AG04449 (cell line): ENCODE data around the gene RNF4.
"Not testable (repeated sequence)": the region's sequence is repeated elsewhere in the genome, so short reads cannot be mapped to it uniquely, and the experiment has no call there.

Experiments
- CTCF ChIA-PET: fragments of 350-600 bp; formaldehyde crosslinking; extraction: SDS; loops from one replicate; lab custom pipeline; 2021; ENCODE audit warnings: antibody characterized with exemption; lab: Yijun Ruan, JAX
- POLR2A ChIA-PET: fragments of 400-600, 350-600 bp; formaldehyde crosslinking; extraction: SDS; loops from one replicate; lab custom pipeline; 2020; ENCODE audit warnings: antibody characterized with exemption, inconsistent platforms; lab: Yijun Ruan, JAX
- DNase-seq: peaks from one replicate; pipeline ENCODE4 v3.0.0-alpha.2; 2010; ENCODE audit warnings: low read depth, low spot score
- H3K4me3 ChIP-seq: 2 replicates; pipeline ENCODE4 v1.5.1; 2011; ENCODE audit warnings: low read depth, mild to moderate bottlenecking, control low read depth, low read length
- CTCF ChIP-seq: IDR thresholded peaks from one replicate; pipeline ENCODE4 v1.5.1; 2011; ENCODE audit warnings: mild to moderate bottlenecking, moderate library complexity, low read length, control low read depth, inconsistent platforms; ENCODE audit not compliant: insufficient read depth; ENCODE audit errors: missing control alignments

Gene RNF4

GRCh38 chr4:2461246-2461960 is 7.5 kb upstream of the RNF4 start:
- no peak for TF ChIP-seq CTCF

GRCh38 chr4:2462218-2462991 is 6.5 kb upstream of the RNF4 start:
- TF ChIP-seq CTCF: peak; percentile 43
- ChIA-PET CTCF (interaction anchor here (1.0 to 1.8 kb wide), 4 partner anchors 10 to 245 kb away, joined by 3 to 15 read pairs (median 4); no protein-coding TSS in a partner anchor), POLR2A (interaction anchor here (0.7 to 1.0 kb wide), 2 partner anchors 49 to 243 kb away, joined by 3 read pairs; no protein-coding TSS in a partner anchor)
- peak overlapping the region; percentile 47 for H3K4me3 ChIP-seq
- DNase-seq: no peak

More at GRCh38 chr4:2461246-2461960, 7.5 kb upstream of the RNF4 start:
- CTCF ChIA-PET: interaction anchor here (0.7 to 1.8 kb wide), 5 partner anchors 11 to 244 kb away, joined by 3 to 15 read pairs (median 4); no protein-coding TSS in a partner anchor
- POLR2A ChIA-PET: no interaction called here
- H3K4me3 ChIP-seq: no peak overlapping the region
- DNase-seq: no peak

- DNase-seq: no peak
- CTCF ChIA-PET: interaction anchor here (0.8 to 3.4 kb wide), 5 partner anchors 19 to 262 kb away, joined by 3 to 45 read pairs (median 5); no protein-coding TSS in a partner anchor
- TF ChIP-seq CTCF: no peak
- POLR2A ChIA-PET: interaction anchor here (0.6 to 1.0 kb wide), 3 partner anchors 50 to 335 kb away, joined by 3 read pairs; no protein-coding TSS in a partner anchor
- H3K4me3 ChIP-seq: peak overlapping the region; percentile 47
Measured at GRCh38 chr4:2462992-2463762, 5.7 kb upstream of the RNF4 start.

GRCh38 chr4:2465032-2465431 is 3.9 kb upstream of the RNF4 start:
- no peak for TF ChIP-seq CTCF
- ChIA-PET POLR2A (interaction anchor here (0.7 kb wide), 1 partner anchor 19 kb away, joined by 3 read pairs; no protein-coding TSS in a partner anchor), CTCF (interaction anchor here (1.5 to 3.4 kb wide), 2 partner anchors 246 to 251 kb away, joined by 3 to 45 read pairs; no protein-coding TSS in a partner anchor)
- no peak overlapping the region for H3K4me3 ChIP-seq
- DNase-seq: no peak

- ChIA-PET POLR2A (interaction anchor here (0.7 kb wide), 1 partner anchor 386 kb away, joined by 3 read pairs; no protein-coding TSS in a partner anchor), CTCF (interaction anchor here (1.5 to 3.4 kb wide), 2 partner anchors 246 to 251 kb away, joined by 3 to 45 read pairs; no protein-coding TSS in a partner anchor)
- not testable (repeated sequence) for H3K4me3 ChIP-seq, DNase-seq
Measured at GRCh38 chr4:2465544-2465943, 3.4 kb upstream of the RNF4 start.
